Measurements from ENCODE around the gene RPRD2. TPM values are rescaled to one million over a fixed set of nuclear protein-coding genes. Genes with fewer than 3 reads are reported as not detected.
A peak's percentile ranks its signal among the peaks of the same experiment; 100 is the strongest.

Gene RPRD2
- total and polyA plus RNA-seq, 2 experiments from 2014 or later: 16.8 to 20.4 TPM

DNA sequence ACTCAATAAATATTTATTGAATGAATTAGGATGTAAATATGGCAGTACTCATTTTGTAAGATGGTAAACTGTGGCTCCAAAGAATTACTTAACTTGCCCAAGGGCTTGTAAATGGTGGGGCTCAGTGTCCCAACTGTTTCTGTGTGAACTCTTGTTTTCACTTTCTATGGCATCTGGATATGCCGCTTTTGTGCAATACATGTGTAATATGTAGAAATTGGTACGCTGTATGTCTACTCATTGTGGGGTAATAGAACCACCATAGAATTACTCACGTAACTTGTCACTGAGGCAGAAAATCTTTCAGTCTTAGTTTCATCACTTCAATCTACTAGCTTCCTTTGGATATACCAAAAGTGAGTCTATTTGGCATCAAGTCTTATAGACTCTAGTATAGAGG is 41.6 kb upstream of the RPRD2 start:
- H2AFZ ChIP-seq: no peak overlapping the region
- ATAC-seq (no peak), DNase-seq (ENCODE audit: low spot score) (no peak)
- peaks cover 41% of the 10 kb centered on the region for H3K79me2 ChIP-seq (replicated peaks; ENCODE audit: insufficient read depth)
- Mint-ChIP-seq H3K9me3 (no peaks in the 10 kb centered on the region), H3K27me3 (ENCODE audit: insufficient read depth, low read depth, poor library complexity) (peaks cover 6% of the 10 kb centered on the region), H3K36me3 (ENCODE audit: low read depth) (peaks cover 34% of the 10 kb centered on the region), H3K4me1 (0 out of 3 replicates have a peak, but pooled peaks cover 2% of the 10 kb centered on the region), H3K27ac (0 out of 2 replicates have a peak overlapping the region, but pooled peaks have one; percentile 95), H3K4me3 (peak overlapping the region; percentile 96)
- peaks cover 3% of the 10 kb centered on the region; the same call in 1 of the 2 replicates for H3F3A ChIP-seq (replicated peaks; ENCODE audit: low read depth)
- no peaks in the 10 kb centered on the region for H3K4me1 ChIP-seq (ENCODE audit: insufficient read depth)
- H3K4me2 ChIP-seq: peak overlapping the region; percentile 90
- H3K27ac ChIP-seq (ENCODE audit: low read depth): no peak overlapping the region; the same call in 1 of the 2 replicates
- no peaks in the 10 kb centered on the region for H3K9me2 ChIP-seq (ENCODE audit: insufficient read depth)
- TF ChIP-seq, protein P1, sequence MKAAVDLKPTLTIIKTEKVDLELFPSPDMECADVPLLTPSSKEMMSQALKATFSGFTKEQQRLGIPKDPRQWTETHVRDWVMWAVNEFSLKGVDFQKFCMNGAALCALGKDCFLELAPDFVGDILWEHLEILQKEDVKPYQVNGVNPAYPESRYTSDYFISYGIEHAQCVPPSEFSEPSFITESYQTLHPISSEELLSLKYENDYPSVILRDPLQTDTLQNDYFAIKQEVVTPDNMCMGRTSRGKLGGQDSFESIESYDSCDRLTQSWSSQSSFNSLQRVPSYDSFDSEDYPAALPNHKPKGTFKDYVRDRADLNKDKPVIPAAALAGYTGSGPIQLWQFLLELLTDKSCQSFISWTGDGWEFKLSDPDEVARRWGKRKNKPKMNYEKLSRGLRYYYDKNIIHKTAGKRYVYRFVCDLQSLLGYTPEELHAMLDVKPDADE (IDR thresholded peaks at IDR 0.05): no peak
- TF ChIP-seq, protein P2, sequence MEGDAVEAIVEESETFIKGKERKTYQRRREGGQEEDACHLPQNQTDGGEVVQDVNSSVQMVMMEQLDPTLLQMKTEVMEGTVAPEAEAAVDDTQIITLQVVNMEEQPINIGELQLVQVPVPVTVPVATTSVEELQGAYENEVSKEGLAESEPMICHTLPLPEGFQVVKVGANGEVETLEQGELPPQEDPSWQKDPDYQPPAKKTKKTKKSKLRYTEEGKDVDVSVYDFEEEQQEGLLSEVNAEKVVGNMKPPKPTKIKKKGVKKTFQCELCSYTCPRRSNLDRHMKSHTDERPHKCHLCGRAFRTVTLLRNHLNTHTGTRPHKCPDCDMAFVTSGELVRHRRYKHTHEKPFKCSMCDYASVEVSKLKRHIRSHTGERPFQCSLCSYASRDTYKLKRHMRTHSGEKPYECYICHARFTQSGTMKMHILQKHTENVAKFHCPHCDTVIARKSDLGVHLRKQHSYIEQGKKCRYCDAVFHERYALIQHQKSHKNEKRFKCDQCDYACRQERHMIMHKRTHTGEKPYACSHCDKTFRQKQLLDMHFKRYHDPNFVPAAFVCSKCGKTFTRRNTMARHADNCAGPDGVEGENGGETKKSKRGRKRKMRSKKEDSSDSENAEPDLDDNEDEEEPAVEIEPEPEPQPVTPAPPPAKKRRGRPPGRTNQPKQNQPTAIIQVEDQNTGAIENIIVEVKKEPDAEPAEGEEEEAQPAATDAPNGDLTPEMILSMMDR (conservative IDR thresholded peaks at IDR 0.05; ENCODE audit: low read depth in 2 of 2): no peak
- TF ChIP-seq CREB1 (CRISPR knock-in tag; IDR thresholded peaks at IDR 0.05; ENCODE audit: low read depth) (no peak), JUNB (IDR thresholded peaks at IDR 0.05; ENCODE audit: unreplicated experiment) (no peak), STAT1 (IDR thresholded peaks at IDR 0.05; ENCODE audit: unreplicated experiment) (no peak), NANOG (IDR thresholded peaks at IDR 0.05; ENCODE audit: borderline replicate concordance) (no peak)
- H4K20me1 ChIP-seq (replicated peaks; ENCODE audit: insufficient read depth): peaks cover 14% of the 10 kb centered on the region
- peaks cover 27% of the 10 kb centered on the region for H3K36me3 ChIP-seq (ENCODE audit: insufficient read depth)
- peak overlapping the region; percentile 80 for H3K4me3 ChIP-seq
- no peaks in the 10 kb centered on the region for H3K27me3 ChIP-seq (ENCODE audit: insufficient read depth)

DNA sequence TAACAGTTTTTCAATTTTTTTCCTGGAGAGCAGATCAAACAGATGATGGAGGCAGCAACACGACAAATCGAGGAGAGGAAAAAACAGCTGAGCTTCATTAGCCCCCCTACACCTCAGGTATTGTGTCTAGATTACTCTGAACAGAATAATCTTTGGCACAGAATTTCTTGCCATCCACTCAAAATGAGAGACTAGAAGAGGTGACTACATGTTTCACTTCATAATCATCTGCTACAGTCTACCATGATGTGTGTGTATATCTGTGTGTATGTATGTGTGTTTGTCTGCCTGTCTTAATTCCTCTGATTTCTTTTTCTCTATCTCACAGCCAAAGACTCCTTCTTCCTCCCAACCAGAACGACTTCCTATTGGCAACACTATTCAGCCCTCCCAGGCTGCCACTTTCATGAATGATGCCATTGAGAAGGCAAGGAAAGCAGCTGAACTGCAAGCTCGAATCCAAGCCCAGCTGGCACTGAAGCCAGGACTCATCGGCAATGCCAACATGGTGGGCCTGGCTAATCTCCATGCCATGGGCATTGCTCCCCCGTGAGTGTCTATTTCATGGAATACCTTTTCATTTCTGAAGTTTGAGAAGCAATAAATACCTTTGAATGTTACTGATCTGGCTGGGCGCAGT is 31.2 kb upstream of the RPRD2 start:
- no peaks in the 10 kb centered on the region for H3K27me3 ChIP-seq (ENCODE audit: insufficient read depth)
- peaks cover 12% of the 10 kb centered on the region; the same call in 1 of the 2 replicates for H4K20me1 ChIP-seq (replicated peaks; ENCODE audit: insufficient read depth)
- no peak overlapping the region for H2AFZ ChIP-seq
- H3K27me3 Mint-ChIP-seq (ENCODE audit: insufficient read depth, low read depth, poor library complexity): peaks cover 2% of the 10 kb centered on the region
- H3K27ac ChIP-seq (ENCODE audit: low read depth): no peak overlapping the region
- no peak overlapping the region for H3K4me3 Mint-ChIP-seq
- no peak overlapping the region for H3K4me3 ChIP-seq
- DNase-seq (ENCODE audit: low spot score) (no peak), ATAC-seq (no peak)
- H3K9me3 Mint-ChIP-seq: no peaks in the 10 kb centered on the region
- 0 out of 2 replicates have a peak, but pooled peaks cover 8% of the 10 kb centered on the region for H3F3A ChIP-seq (replicated peaks; ENCODE audit: low read depth)
- no peak overlapping the region for H3K27ac Mint-ChIP-seq
- peaks cover 75% of the 10 kb centered on the region for H3K36me3 ChIP-seq (ENCODE audit: insufficient read depth)
- no peak overlapping the region for H3K4me2 ChIP-seq
- H3K9me2 ChIP-seq (ENCODE audit: insufficient read depth): no peaks in the 10 kb centered on the region
- H3K36me3 Mint-ChIP-seq (ENCODE audit: low read depth): peaks cover 89% of the 10 kb centered on the region
- no peaks in the 10 kb centered on the region for H3K4me1 ChIP-seq (ENCODE audit: insufficient read depth)
- H3K79me2 ChIP-seq (replicated peaks; ENCODE audit: insufficient read depth): no peaks in the 10 kb centered on the region
- no peaks in the 10 kb centered on the region for H3K4me1 Mint-ChIP-seq
- TF ChIP-seq, protein P3, sequence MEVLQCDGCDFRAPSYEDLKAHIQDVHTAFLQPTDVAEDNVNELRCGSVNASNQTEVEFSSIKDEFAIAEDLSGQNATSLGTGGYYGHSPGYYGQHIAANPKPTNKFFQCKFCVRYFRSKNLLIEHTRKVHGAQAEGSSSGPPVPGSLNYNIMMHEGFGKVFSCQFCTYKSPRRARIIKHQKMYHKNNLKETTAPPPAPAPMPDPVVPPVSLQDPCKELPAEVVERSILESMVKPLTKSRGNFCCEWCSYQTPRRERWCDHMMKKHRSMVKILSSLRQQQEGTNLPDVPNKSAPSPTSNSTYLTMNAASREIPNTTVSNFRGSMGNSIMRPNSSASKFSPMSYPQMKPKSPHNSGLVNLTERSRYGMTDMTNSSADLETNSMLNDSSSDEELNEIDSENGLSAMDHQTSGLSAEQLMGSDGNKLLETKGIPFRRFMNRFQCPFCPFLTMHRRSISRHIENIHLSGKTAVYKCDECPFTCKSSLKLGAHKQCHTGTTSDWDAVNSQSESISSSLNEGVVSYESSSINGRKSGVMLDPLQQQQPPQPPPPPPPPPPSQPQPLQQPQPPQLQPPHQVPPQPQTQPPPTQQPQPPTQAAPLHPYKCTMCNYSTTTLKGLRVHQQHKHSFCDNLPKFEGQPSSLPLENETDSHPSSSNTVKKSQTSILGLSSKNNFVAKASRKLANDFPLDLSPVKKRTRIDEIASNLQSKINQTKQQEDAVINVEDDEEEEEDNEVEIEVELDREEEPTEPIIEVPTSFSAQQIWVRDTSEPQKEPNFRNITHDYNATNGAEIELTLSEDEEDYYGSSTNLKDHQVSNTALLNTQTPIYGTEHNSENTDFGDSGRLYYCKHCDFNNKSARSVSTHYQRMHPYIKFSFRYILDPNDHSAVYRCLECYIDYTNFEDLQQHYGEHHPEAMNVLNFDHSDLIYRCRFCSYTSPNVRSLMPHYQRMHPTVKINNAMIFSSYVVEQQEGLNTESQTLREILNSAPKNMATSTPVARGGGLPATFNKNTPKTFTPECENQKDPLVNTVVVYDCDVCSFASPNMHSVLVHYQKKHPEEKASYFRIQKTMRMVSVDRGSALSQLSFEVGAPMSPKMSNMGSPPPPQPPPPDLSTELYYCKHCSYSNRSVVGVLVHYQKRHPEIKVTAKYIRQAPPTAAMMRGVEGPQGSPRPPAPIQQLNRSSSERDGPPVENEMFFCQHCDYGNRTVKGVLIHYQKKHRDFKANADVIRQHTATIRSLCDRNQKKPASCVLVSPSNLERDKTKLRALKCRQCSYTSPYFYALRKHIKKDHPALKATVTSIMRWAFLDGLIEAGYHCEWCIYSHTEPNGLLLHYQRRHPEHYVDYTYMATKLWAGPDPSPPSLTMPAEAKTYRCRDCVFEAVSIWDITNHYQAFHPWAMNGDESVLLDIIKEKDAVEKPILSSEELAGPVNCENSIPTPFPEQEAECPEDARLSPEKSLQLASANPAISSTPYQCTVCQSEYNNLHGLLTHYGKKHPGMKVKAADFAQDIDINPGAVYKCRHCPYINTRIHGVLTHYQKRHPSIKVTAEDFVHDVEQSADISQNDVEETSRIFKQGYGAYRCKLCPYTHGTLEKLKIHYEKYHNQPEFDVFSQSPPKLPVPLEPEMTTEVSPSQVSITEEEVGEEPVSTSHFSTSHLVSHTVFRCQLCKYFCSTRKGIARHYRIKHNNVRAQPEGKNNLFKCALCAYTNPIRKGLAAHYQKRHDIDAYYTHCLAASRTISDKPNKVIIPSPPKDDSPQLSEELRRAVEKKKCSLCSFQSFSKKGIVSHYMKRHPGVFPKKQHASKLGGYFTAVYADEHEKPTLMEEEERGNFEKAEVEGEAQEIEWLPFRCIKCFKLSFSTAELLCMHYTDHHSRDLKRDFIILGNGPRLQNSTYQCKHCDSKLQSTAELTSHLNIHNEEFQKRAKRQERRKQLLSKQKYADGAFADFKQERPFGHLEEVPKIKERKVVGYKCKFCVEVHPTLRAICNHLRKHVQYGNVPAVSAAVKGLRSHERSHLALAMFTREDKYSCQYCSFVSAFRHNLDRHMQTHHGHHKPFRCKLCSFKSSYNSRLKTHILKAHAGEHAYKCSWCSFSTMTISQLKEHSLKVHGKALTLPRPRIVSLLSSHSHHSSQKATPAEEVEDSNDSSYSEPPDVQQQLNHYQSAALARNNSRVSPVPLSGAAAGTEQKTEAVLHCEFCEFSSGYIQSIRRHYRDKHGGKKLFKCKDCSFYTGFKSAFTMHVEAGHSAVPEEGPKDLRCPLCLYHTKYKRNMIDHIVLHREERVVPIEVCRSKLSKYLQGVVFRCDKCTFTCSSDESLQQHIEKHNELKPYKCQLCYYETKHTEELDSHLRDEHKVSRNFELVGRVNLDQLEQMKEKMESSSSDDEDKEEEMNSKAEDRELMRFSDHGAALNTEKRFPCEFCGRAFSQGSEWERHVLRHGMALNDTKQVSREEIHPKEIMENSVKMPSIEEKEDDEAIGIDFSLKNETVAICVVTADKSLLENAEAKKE (CRISPR knock-in tag; IDR thresholded peaks at IDR 0.05): no peak
- TF ChIP-seq, protein P1 (IDR thresholded peaks at IDR 0.05): no peak
- TF ChIP-seq, protein P2 (conservative IDR thresholded peaks at IDR 0.05; ENCODE audit: low read depth in 2 of 2): no peak
- no peak for TF ChIP-seq JUNB (IDR thresholded peaks at IDR 0.05; ENCODE audit: unreplicated experiment)
- no peak for TF ChIP-seq STAT1 (IDR thresholded peaks at IDR 0.05; ENCODE audit: unreplicated experiment)
